GM18909 (cell line): ENCODE data around the gene CRYM.
A peak's percentile ranks its signal among the peaks of the same experiment; 100 is the strongest.
"Not testable (repeated sequence)": the region's sequence is repeated elsewhere in the genome, so short reads cannot be mapped to it uniquely, and the experiment has no call there.

ENCODE experiments used
- ATAC-seq: cut with Tn5 transposase; IDR thresholded peaks from one replicate; pipeline ENCODE4 v1.9.1; 2021; ENCODE audit warnings: mild to moderate bottlenecking; ENCODE audit not compliant: unreplicated experiment, poor library complexity

Gene CRYM

DNA sequence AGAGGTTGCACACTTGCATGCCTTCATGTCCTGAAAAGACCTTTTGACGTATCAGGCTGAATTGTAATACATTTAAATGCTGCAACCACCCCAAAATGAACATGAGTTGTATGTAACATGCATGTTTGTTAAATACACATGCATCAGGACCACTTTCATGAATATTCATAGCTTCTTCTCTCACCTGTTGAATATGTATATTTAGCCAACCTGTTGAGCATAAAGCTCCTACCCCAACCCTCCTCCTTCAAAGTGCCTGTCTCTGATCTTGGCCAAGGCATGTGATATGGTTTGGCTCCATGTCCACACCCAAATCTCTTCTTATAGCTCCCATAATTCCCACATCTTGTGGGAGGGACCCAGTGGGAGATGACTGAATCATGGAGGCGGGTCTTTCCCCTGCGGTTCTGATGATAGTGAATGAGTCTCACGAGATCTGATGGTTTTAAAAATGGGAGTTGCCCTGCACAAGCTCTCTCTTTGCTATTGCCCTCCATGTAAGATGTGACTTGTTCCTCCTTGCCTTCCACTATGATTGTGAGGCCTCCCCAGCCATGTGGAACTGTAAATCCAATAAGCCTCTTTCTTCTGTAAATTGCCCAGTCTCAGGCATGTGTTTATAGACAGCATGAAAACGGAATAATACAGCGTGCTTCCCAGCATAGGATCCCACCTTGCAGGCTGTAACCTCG, 3.8 kb upstream of the CRYM start:
- no peak for ATAC-seq

DNA sequence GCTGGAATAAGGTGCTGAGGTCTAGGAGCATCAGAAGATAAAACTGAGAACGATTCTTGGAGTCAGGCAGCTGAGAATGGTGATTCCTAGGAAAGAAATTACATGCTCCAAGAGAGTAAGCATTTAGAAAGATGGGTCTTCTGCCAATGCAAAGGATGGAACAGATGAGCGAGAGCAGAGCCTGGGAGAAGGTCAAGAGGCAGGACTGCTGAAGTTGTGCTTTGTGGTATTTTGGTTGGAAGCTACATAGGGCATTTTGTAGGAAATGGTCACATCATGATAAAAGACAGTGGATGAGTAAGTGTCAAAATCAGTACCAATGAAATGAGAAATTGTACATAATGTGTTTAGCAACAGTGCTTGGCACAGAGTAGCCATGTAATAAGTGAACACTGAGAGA, 1.4 kb upstream of the CRYM start:
- no peak for ATAC-seq

GRCh38 chr16:21277045-21277926, 804 bp downstream of the CRYM start:
- ATAC-seq = no peak

- ATAC-seq = no peak
These were observed 2.0 kb downstream of the CRYM start for GRCh38 chr16:21276090-21276489.

DNA sequence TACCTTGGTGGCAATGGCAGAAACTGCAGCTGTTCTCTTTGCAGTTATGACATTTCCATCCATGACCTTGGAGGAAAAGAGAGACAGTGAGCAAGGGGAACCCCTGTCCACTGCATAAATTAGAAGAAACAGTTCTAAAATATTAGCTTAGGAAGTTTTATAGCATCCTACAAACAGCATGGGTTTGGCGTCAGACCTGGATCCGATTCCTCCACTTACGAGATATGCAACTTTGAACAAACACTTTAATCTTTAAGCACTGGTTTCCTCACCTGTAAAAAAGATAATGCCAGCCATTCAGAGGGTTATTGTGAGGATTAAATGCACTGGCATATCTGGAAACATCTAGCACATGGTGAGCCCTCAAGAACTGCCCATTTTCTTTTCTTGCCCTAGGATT, 2.6 kb downstream of the CRYM start:
- ATAC-seq = no peak

DNA sequence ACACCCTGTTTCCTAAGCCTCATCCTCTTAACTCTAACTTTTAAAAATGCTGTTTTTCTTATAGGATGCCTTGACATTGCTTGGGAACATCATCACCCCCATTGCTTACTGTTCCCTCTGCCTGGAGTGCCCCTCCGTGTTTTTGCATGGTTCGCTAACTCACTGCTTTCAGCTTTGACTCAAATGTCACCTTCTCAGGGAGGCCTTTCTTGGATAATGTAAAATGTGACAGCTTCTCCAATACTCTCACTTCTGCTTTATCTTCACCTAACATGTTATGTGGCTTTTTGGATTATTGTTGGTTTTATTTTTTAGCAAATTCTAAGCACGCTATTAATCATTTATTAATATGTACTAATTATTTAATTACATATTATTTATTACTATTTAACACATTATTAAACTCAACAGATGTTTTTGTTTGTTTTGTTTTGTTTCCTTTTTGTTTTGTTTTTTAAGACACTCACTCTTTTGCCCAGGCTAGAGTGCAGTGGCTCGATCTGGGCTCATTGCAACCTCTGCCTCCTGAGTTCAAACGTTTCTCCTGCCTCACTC, 3.8 kb downstream of the CRYM start:
- ATAC-seq = peak; percentile 50

DNA sequence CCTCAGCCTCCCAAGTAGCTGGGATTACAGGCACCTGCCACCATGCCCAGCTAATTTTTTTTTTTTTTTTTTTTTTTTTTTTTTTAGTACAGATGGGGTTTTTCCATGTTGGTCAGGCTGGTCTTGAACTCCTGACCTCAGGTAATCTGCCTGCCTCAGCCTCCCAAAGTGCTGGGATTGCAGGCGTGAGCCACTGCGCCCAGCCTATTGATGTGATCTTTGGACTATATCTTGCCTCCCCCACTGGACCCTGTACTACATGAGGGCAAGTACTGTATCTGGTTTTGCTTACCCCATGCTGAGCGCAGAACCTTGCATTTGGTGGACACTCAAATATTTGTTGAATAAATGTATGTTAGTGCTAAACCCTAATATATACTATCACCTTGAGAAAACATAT, 5.3 kb downstream of the CRYM start:
- ATAC-seq = not testable (repeated sequence)

GRCh38 chr16:21272253-21272652, 5.8 kb downstream of the CRYM start:
- no peak for ATAC-seq

DNA sequence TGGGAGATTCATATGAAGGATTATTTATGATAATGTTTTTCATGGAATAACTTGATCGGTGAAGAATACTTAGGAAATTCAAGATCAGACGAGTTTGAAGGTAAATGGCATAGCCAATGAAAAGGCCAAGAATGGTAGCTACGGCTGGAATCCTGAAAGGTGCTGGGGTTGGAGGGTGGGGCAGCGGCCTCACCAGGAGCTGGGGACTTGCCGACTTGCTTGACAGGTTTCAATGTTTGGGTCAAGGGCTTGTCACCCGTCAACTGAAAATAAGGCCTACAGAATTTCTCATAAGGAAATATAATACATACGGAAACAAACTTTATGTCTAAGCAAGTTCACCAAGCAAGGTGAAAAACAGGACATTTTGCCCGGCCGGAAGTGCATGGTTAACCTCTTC, 9.9 kb downstream of the CRYM start:
- no peak for ATAC-seq

GRCh38 chr16:21267298-21267697, 10.8 kb downstream of the CRYM start:
- ATAC-seq = no peak

GRCh38 chr16:21265104-21265837, 12.8 kb downstream of the CRYM start:
- ATAC-seq = no peak

DNA sequence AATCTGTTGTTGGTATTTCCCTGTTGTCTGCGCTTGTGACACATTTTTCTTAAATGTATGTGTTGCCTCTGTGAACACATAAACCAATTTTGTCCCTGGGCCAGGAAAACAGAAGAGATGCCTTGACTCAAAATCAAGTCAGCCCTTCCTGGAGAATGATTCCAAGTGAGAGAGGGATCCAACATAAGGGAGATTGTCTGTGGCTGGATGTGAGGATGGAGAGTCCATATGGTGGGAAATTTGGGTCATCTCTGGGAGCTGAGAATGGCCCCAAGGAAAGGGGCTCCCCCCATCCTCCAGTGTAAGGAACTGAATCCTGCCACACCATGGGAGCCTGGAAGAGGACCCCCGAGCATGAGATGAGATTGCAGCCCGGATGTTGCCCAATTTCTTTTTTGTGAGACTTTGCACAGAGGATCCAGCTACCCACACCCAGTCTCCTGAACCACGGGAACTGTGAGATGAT, 13.5 kb downstream of the CRYM start:
- no peak for ATAC-seq

GRCh38 chr16:21263640-21264570, 14.2 kb downstream of the CRYM start:
- peak; percentile 78 for ATAC-seq

GRCh38 chr16:21262779-21263639, 15.1 kb downstream of the CRYM start:
- ATAC-seq = no peak

GRCh38 chr16:21260870-21261791, 17.0 kb downstream of the CRYM start:
- ATAC-seq = peak; percentile 40

- ATAC-seq = no peak
These were observed 20.8 kb downstream of the CRYM start for GRCh38 chr16:21257284-21257683.

GRCh38 chr16:21256636-21257035, 21.5 kb downstream of the CRYM start:
- no peak for ATAC-seq

DNA sequence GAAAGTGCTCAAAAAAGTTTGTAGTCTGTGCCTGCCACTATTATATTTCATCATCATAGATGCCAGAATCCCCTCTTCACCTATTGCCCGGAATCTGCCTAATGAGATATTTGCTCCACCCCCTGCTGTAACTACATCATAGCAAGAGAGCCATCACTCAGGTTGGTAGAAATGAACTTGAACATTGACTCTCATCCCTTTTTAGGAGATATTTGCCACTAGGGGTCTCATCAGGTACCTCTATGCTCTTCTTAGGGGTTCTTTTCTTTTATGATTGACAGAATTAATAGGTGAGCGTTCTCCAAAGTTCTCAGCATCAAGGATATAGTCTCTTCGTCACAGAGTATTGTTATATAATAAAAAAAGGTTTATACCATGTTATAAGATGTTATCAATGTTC, 24.6 kb downstream of the CRYM start:
- no peak for ATAC-seq
